GM21786 (cell line): ENCODE results near the gene TMEM202.
"Not testable (repeated sequence)": the region's sequence is repeated elsewhere in the genome, so short reads cannot be mapped to it uniquely, and the experiment has no call there.

Experiments
- ATAC-seq: cut with Tn5 transposase; IDR thresholded peaks from one replicate; pipeline ENCODE4 v1.9.1; 2021; ENCODE audit not compliant: unreplicated experiment

The TMEM202 gene, protein sequence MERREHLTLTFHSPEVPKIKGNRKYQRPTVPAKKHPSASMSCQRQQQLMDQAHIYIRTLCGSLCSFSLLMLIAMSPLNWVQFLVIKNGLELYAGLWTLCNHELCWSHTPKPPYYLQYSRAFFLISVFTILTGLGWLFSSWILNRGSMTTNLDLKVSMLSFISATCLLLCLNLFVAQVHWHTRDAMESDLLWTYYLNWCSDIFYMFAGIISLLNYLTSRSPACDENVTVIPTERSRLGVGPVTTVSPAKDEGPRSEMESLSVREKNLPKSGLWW

DNA sequence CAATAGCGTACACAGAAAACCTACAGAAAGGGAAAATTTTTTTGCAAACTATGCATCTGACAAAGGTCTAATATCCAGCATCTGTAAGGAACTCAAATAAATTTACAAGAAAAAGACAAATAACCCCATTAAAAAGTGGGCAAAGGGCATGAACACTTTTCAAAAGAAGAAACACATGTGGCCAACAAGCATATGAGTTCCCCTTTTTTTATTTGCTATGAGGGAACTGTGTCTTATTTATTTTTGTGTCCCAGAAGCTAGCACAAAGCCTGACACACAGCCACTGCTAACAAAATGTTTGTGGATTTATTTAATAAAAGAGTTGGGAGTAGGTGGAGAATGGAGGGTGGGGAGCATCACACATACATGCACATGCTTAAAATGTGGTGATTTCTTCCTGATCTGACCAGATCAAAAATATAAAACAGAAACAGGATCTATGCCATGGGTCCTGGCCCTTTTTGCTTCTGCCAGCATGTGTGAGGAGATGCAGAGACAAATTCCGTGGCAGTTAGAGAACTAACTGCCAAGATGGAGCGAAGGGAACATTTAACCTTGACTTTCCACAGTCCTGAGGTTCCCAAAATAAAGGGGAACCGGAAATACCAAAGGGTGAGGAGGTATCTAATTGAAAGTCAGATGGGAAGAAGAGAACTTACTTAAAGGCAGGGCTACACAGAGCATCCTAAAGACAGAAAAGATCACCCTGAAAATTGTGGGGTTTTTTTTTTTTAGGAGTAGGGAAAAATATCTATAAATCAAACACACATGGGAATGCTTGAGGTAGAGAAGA lies at the start of gene TMEM202:
Gene TMEM202 (plus strand): TSS at position 510 of the 793 bp plus-strand sequence. CDS start 22 bp downstream, at position 532.
- no peak for ATAC-seq

DNA sequence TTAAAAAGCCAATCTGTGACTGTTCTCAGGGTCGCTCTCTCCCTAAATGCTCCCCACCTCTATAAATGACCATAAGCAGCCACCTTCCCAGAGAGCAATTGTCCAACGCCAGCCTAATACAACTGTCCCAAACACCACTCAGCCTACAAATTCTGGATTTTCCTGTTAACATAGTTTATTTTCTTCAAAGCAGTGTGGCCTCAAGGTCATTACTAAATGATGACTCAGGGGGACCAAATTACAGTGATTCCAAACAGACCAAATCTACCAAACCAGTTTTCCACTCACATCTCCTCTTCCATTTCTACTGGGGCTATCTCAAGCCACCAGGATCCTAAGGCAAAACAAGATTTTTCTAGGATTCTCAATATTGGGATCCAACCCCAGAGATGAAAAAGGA lies 44.8 kb upstream of the TMEM202 start:
- ATAC-seq = no peak

DNA sequence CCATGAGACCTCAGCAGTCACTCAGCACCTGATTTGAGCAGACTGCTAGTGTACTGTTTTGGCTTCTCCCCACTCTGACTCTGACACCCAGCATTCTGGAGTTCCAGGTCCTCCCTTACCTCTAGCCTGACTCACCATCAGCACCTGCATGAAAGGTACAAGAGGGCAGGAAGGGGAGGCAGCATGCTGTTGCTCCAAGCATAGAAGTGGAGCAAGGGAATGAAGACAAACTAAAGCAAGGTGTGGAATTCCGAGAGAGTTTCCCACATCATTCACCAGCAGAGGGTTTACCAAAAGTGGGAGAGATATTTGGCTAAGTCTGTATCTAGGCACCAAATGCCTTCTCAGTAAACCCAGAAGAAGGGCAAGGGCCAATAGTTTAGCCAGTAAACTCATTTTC lies 43.6 kb upstream of the TMEM202 start:
- ATAC-seq = no peak

DNA sequence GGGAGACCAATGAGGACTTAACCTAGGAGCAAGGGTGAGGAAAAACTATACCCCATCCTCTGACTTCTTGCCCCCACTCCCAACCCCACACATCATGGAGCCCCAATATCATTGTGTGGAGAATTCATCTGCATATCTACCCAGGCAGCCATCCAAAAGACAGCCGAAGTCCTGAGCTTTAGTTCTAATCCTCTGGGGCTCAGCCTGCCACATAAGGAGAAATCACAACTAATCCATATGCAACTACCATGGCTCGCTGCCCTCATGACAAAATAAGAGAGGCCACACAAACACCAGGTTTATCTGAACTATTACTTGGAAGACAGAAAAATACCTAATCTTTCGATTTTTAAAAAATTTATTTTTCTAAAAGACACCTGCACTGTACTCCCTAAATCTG lies 40.0 kb upstream of the TMEM202 start:
- no peak for ATAC-seq

DNA sequence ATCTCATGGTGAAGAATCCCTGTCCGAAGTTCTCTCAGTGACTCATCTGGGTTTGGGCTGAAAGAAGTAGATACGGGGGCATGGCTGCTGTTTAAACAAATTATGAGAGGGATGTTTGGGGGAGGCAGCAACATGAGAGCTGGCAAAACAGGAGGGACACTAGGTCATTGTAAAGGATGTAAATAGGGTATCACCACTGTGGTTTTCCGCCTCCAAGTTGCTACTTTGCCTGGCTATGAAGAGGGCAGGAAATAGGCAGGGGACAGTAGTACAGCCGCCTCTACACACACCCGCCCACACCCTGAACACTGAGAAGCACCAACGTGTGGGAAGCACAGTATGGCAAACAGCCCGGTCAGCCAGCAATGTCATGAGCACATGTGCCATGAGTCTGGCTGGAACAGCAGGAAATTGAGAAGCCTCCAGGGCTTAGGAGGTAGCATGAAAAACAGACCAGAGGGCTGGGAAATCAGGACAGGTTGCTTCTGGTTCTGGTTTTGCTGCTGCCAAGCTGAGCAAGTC lies 39.4 kb upstream of the TMEM202 start:
- ATAC-seq = no peak

DNA sequence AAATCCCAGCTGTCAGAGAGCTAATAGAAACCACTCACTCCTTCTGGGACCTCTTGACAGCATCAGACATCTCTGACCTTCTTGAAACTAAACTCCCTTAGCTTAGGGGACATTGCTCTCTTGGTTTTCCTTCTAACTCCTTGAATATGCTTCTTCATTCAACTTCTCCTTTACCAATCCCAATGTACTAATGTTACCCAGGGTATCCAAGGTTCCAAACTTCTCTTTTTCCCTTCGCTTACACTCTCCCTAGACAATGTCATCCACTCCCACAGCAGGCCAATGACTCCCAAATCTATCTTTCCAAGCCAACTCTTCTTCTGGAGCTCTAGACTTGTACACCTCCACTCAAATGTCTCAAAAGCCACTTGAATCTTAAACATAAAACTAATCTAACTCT lies 36.9 kb upstream of the TMEM202 start:
- ATAC-seq = no peak

DNA sequence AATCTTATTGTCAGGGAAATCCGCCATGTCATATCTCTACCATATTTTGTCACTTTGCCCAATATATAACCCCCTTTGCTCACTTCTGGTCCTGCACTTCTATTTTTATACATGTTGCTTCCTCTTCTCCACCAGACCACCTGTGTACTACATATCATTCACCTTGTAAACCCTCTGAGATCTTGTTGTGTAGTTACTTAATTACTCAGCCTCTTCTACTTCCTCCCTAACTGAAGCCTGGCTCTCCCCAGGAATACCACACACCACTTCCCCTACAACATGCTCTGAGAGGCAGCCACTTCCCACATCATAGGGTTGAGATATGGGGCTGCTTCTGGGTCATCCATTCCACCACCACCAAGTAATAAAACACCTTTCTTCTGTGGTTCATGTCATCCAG lies 32.3 kb upstream of the TMEM202 start:
- ATAC-seq = peak; percentile 92

DNA sequence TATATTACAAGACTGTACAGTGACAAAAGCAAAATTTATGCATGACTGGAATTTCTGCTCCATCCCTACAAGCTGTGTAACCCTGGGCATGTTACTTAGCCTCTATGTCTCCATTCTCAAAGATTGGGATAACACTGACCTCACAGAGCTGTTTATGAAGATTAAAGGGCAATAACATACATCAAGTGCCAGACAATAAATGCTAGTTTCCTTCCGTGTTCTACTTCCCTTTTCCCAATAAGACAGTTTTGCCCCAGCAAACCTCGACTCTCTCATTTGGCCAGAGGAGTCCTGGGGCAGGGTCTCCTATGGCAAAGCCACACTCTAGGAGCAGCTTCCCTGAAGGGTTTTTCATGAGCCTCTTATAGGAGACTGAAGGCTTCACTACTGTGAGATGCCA lies 29.8 kb upstream of the TMEM202 start:
- no peak for ATAC-seq

DNA sequence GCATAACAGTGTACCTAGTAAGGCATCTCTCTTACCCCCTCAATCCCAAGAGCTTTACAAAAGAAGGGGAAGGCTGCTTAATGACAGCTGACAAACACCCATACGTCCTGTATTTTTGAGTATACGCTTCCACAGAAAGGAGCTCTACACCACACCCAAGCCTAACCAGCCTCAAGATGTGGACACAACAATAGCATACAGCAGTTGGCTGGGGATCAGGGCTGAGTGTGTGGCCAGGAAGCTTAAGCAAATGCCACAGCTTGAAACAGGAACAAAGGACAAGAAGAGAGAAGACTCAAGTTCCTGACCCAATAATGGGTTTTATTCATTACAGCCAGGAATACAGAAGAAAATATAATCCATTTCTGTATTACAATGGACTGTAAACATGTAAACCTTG lies 29.2 kb upstream of the TMEM202 start:
- ATAC-seq = no peak

DNA sequence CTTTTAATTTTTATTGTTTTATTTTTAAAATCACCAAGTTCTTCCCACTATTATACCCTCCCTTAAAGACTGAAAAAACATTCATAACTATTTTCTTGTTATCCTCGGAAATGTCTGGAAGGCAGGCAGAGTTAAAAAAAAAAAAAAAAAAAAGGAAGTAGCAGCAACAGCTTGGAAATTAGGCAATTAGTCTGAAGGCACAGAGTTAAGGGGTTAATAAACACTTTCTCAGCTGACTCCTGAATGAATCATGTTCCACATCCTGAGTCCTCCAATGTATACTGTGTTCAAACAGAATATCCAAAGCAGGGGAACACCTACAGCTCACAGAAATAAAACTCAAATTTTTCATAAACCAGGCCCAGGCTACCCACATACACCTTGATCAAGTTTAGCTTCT lies 28.1 kb upstream of the TMEM202 start:
- no peak for ATAC-seq

DNA sequence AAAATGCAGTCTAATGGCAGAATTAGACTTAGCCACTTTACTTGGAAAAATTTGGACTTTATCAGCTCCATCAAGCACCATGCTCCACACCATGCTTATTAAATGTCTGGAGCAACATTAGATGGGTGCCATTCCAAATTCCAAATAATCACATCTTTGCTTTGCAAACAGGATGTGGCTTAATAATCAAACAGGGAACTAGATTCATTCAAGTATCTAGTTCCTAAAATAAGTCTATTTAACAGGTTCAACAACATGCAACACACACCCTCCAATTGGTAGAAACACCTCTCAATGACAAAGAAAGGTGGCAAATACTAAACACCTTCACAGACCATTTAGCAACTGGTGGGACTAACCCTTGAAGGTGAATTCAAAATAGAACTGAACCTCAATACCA lies 25.7 kb upstream of the TMEM202 start:
- ATAC-seq = no peak

DNA sequence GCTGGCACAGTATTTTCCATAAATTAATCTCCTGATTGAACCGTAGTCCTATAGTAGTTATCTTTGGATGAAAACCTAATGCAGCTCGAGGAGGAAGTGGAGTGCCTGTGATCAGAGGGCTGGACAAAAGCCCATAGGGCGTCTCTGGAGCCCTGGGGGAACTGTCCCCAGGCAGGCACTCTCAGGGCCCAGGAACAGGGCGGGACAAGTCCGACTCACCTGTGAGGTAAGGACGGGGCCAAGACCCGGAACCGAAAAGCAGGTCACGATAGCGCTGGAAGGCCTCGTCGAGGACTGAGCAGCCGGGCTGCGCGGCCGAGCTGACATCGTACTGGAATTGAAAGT lies 22.6 kb upstream of the TMEM202 start:
- peak; percentile 29 for ATAC-seq

DNA sequence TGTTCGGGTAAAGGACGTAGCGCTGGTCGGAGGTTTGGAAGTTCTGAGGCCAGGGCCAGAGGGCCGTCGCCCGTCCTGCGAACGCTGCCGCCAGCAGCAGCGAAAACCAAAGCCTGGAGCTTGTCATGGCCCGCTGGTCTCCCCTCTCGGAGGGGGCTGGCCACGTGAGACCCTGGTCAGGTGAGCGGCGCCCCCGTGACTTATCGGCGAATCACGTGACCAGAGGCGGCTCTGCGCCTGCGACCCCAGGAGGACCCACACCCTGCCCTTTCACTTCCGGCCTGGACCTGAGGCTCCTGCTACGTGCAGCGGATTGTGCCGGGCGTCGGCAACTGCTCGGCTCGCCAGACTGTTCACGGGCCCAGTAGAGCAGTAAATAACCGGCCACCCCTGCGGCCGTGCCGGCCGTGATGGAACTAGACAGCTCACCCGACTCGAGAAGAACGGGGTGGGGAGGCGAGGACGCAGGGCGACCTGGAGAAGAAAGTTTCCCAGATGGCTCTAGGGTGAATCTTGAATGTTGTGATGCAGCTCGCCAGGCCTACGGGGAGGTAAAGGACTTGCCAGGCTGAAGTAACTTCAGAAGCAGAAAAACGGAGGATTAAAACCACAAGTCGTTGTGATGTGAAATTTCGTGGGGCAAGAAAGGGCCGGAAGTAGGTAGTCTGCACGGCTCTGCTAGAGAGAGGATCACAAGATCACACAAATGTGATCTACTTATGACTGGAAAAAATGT lies 22.1 kb upstream of the TMEM202 start, which contains the start of gene HEXA:
Gene HEXA (minus strand): TSS at position 169 of the 736 bp plus-strand sequence. CDS start 42 bp downstream, at position 127.
- ATAC-seq = peak; percentile 81

DNA sequence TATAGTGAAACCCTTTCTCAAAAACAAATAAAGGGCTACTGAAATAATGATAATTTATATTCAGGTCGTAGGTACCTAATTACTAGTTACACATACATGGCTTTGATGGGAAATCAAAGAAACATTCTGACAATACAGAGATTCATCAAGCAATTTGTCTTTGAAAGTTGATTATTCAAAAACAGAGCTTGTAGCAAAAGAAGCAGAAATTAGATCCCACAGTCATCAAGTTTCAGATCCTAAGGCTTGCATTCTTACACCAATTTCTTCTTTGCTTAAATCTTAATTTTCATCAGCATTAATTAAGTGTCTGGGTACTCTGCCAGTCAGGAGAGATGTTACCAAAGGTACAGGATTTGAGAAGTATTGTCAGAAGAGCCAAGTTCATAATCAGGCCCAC lies 20.8 kb upstream of the TMEM202 start:
- no peak for ATAC-seq

DNA sequence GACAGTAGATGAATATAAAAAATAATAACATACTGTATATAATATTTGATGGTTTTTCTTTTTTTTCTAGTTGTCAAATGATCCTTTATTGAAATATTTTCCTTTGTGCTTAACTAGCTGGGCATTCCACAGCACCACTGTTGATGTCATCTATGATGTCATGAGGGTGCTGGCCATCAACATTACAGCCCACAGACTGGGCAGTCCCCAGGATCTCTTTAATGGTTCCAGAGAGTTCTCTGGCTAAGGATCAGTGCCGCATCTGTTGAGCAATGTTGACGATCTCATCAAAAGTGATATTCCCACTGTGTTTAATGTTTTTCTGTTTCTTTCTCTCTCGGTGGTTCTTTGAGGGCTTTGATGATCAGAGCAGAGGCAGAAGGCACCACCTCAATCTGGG lies 19.0 kb upstream of the TMEM202 start:
- ATAC-seq = not testable (repeated sequence)

DNA sequence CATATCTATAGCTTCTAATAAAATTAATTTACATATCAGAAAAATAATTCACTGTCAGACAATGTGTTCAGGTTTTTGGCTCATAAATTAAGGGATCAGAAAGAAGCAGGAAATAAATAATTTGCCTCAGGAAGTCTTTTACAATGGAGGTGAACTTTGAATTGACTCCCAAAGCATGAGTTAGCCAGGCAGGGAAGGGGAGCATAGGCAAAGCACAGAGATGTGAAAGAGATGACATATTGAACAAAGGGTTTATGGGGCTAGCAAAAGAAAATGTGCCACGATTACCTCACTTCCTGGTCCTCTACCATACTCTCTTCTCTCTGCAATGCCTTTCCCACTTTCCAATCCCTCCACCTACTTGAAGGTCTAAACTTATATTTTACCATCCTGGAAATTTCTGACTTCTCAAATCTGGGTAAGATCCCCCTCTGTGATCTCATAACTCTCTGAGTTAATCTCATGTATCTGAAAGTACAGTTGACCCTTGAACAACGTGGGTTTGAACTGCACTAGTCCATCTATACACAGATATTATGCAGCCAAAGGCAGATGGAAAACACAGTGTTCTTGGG lies 18.2 kb upstream of the TMEM202 start:
- ATAC-seq = no peak

DNA sequence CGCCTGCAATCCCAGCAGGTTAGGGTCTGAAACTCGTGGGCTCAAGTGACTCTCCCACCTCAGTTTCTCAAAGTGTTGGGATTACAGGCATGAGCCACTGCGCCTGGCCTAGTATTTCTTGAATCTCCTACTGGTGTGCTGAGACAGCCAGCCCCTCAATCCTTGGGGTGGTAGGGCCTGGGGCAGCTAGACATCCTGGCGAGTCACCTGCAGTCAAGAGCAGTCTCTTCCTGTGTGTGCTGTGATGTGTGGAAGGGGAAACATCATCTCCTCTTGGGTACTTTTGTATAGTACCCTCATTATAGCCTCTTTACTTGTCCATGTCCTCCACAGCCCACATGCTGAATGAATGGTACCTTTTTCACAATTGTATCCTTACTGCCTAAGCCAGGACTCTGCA lies 17.4 kb upstream of the TMEM202 start:
- no peak for ATAC-seq

DNA sequence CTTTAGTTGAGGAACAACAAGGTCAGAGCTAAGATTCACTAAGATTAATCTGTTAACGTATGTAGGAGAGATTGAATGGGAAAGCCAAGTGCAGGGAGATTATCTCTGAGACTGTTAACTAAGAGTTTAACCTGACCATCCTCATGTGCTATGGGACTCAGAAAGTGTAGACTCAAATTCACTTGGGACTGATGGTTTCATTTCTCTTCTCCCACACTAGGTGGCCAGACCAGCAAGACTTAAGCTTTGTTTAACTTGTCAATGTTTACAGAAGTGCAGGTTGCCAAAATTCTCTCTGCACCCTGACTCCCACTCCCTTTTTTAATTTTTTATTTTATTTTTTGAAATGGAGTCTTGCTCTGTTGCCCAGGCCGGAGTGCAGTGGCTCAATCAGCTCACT lies 16.0 kb upstream of the TMEM202 start:
- no peak for ATAC-seq

DNA sequence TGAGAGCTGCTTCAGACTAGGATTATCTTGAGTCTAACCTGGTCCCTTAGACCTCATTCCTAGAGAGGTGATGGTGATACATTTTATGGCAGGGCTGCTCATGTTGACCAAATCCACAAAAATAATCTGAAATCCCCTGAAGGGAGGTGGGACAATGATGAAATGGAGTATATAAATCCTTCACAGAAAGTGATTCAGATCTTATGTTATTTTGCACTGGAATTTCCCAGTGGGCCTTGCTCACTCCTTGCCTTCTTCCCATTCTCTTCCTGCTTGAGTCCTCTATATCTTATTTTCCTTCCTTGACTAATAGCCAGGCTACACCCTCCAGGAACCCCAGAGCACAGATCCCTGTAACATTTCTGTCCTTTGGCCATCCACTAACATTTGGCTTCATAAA lies 10.4 kb upstream of the TMEM202 start:
- no peak for ATAC-seq

DNA sequence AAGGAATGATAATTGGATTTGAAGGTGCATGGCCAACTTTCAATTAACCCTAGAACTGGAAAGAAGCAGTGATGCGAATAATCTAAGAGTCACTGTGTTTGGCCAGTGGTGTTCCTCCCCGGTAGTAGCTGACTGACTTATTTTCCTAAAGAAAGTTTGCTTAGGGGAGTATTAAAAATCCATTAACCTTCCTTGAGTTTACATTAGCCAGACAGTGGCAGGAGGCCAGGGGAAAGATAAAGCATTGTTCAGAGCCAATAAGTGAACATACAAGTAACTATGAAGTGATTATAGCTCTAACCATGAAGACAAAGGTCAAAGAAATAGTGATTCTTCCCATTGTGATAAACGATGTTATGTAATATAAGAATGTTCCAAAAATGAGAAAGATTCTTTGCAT lies 8.9 kb upstream of the TMEM202 start:
- ATAC-seq = no peak

DNA sequence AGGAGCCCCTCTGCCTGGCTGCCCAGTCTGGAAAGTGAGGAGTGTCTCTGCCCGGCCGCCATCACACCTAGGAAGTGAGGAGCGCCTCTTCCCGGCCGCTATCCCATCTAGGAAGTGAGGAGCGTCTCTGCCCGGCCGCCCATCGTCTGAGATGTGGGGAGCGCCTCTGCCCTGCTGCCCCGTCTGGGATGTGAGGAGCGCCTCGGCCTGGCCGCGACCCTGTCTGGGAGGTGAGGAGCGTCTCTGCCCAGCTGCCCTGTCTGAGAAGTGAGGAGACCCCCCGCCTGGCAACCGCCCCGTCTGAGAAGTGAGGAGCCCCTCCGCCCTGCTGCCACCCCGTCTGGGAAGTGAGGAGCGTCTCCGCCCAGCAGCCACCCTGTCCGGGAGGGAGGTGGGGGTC lies 1.8 kb upstream of the TMEM202 start:
- ATAC-seq = not testable (repeated sequence)
